Spleen (tissue), 11 donors: ENCODE results near the gene RAB7B. TPM values are rescaled to one million over a fixed set of nuclear protein-coding genes. Genes with fewer than 3 reads are reported as not detected.

Experiments used
- DNase-seq: peaks from one replicate; pipeline ENCODE4 v3.0.0-alpha.2; 2020
- H3K27ac ChIP-seq, 8 donors: fragments of 200-600 bp; sonication (generic) in 7 of 8; 1 replicate in 4 of 8; 2 replicates in 4 of 8; pipeline versions ENCODE4 v1.5.0 to v1.8.0; 2016 to 2021; ENCODE audit warnings: inconsistent platforms in 4 of 8, mild to moderate bottlenecking in 4 of 8, moderate library complexity in 1 of 8
- H3K27me3 ChIP-seq, 7 donors: fragments of 200-600 bp; sonication (generic) in 6 of 7; replicated peaks in 1 of 7; 1 replicate in 4 of 7; 2 replicates in 3 of 7; pipeline versions ENCODE4 v1.5.0 to v1.8.0; 2016 to 2021; ENCODE audit warnings: inconsistent platforms in 3 of 7, mild to moderate bottlenecking in 1 of 7
- H3K36me3 ChIP-seq, 6 donors: fragments of 200-600 bp; sonication (generic) in 5 of 6; 1 replicate in 4 of 6; 2 replicates in 2 of 6; pipeline versions ENCODE4 v1.5.0 to v1.8.0; 2016 to 2021; ENCODE audit warnings: inconsistent platforms in 2 of 6
- H3K4me1 ChIP-seq, 6 donors: fragments of 200-600 bp; sonication (generic) in 5 of 6; 1 replicate in 3 of 6; 2 replicates in 3 of 6; pipeline versions ENCODE4 v1.5.0 to v1.8.0; 2016 to 2021; ENCODE audit warnings: inconsistent platforms in 3 of 6
- H3K4me3 ChIP-seq, 8 donors: fragments of 200-600 bp; sonication (generic) in 7 of 8; 1 replicate in 4 of 8; 2 replicates in 4 of 8; pipeline versions ENCODE4 v1.5.0 to v1.8.0; 2016 to 2021; ENCODE audit warnings: inconsistent platforms in 4 of 8, mild to moderate bottlenecking in 4 of 8, moderate library complexity in 2 of 8
- H3K9me3 ChIP-seq, 8 donors: fragments of 200-600 bp; sonication (generic) in 7 of 8; 1 replicate in 4 of 8; 2 replicates in 4 of 8; pipeline versions ENCODE4 v1.5.0 to v1.8.0; 2016 to 2021; ENCODE audit warnings: inconsistent platforms in 4 of 8
- CTCF ChIP-seq, 11 experiments: fragments of 200-600 bp in 7 of 11; fragments of 450-650 bp in 4 of 11; sonication (generic) in 4 of 11; IDR thresholded peaks in 8 of 11; conservative IDR thresholded peaks in 3 of 11; 1 replicate in 7 of 11; 2 replicates in 4 of 11; pipeline versions ENCODE4 v1.4.0 to v1.8.0; 2016 to 2021; ENCODE audit warnings: antibody characterized with exemption in 11 of 11, inconsistent platforms in 4 of 11, mild to moderate bottlenecking in 1 of 11
- POLR2A ChIP-seq, 3 donors: fragments of 450-650 bp; IDR thresholded peaks; one replicate each; pipeline ENCODE4 v1.5.1; 2017; ENCODE audit warnings: antibody characterized with exemption in 3 of 3, mild to moderate bottlenecking in 1 of 3
- POLR2AphosphoS5 ChIP-seq, 3 donors: sonication (generic); formaldehyde crosslinking; IDR thresholded peaks; one replicate each; pipeline ENCODE4 v1.5.1; 2017; ENCODE audit warnings: antibody characterized with exemption in 3 of 3
- WGBS, 5 donors: extraction: QIAGEN DNeasy Blood & Tissue Kit in 3 of 5; methylation state at CpG; one replicate each; pipeline versions ENCODE4 v1.1.5 to v1.1.7; 2013 to 2018; 5-methylcytosine and 5-hydroxymethylcytosine counted together
- intact Hi-C: fragments of 100-400 bp; cut with DNase I; formaldehyde crosslinking; loops from one replicate; pipeline ENCODE4 v1.15.0; 2023; ENCODE audit warnings: low total_unique reads
- polyA plus RNA-seq, 3 donors: library from polyadenylated mRNA; stranded (reverse); fragments of 200-250 nt; gene quantifications; one replicate each; pipeline ENCODE4 v1.2.1, GENCODE V29; 2013
- total RNA-seq, 7 donors: library from RNA; depleted of rRNA in 3 of 7; stranded (reverse); fragments of >200 nt in 3 of 7; fragmentation: NEBNext Ultra II Directional in 4 of 7; extraction: Animal tissue kit (Norgen Biotek cat#: 25700) in 4 of 7; gene quantifications; one replicate each; pipeline versions ENCODE4 v1.1.0 to v1.2.1, GENCODE V29; 2016 to 2021
- donor health status: healthy with polysubstance abuse.
- donor health status: DM: no; HTN: no; CAD: no; lungs with moderate emphysema.
- donor health status: DM: no; HTN: no; CAD: no.
- donor health status: Bipolar disorder and iron deficiency.
- donor health status: healthy.
- donor health status: DM: no; HTN: no; CAD: no.
- donor health status: DM: yes; HTN: yes; CAD: no.

The RAB7B gene
- total and polyA plus RNA-seq, 10 donors, result 0.34 to 3.2 (median 1.9) TPM

- no peak for TF ChIP-seq POLR2A (IDR thresholded peaks at IDR 0.05)
- TF ChIP-seq POLR2AphosphoS5 (IDR thresholded peaks at IDR 0.05), result no peak
- no peak for TF ChIP-seq CTCF (IDR thresholded peaks at IDR 0.05 in 8 of 11, conservative IDR thresholded peaks at IDR 0.05 in 3 of 11)
- DNase-seq, result no peak
- Histone ChIP-seq H3K27ac (no peak overlapping the region), H3K9me3 (no peaks in the 10 kb centered on the region), H3K4me3 (no peak overlapping the region), H3K4me1 (no peaks in the 10 kb centered on the region), H3K27me3 (peaks cover 0 to 30% (median 0%) of the 10 kb centered on the region in 7 donors), H3K36me3 (no peaks in the 10 kb centered on the region)
- 50 to 61% (median 54%) methylated on average over 7 of the region's 7 CpGs for WGBS, 5 donors
- intact Hi-C loops, result no loop called here
These were observed 69.2 kb downstream of the RAB7B start for GRCh38 chr1:205933671-205934618.

GRCh38 chr1:205932776-205933175 lies 70.4 kb downstream of the RAB7B start:
- H3K36me3 ChIP-seq, result no peaks in the 10 kb centered on the region
- DNase-seq, result no peak
- H3K4me1 ChIP-seq, result no peaks in the 10 kb centered on the region
- no peak overlapping the region for H3K27ac ChIP-seq
- no peak for TF ChIP-seq CTCF (IDR thresholded peaks at IDR 0.05 in 8 of 11, conservative IDR thresholded peaks at IDR 0.05 in 3 of 11)
- no peak for TF ChIP-seq POLR2A (IDR thresholded peaks at IDR 0.05)
- no peak for TF ChIP-seq POLR2AphosphoS5 (IDR thresholded peaks at IDR 0.05)
- intact Hi-C loops, result no loop called here
- H3K4me3 ChIP-seq, result no peak overlapping the region
- 79 to 97% (median 91%) methylated on average over 6 of the region's 6 CpGs for WGBS, 5 donors
- H3K27me3 ChIP-seq, result peaks cover 0 to 19% (median 0%) of the 10 kb centered on the region in 7 donors
- H3K9me3 ChIP-seq, result no peaks in the 10 kb centered on the region

GRCh38 chr1:205930799-205931281 lies 72.4 kb downstream of the RAB7B start:
- no peak for DNase-seq
- intact Hi-C loops, result no loop called here

More at GRCh38 chr1:205930799-205931281, 72.4 kb downstream of the RAB7B start:
- no peak overlapping the region for H3K27ac ChIP-seq
- H3K4me3 ChIP-seq, result no peak overlapping the region
- no peaks in the 10 kb centered on the region for H3K9me3 ChIP-seq
- TF ChIP-seq CTCF (IDR thresholded peaks at IDR 0.05 in 8 of 11, conservative IDR thresholded peaks at IDR 0.05 in 3 of 11) (no peak), POLR2A (IDR thresholded peaks at IDR 0.05) (no peak), POLR2AphosphoS5 (IDR thresholded peaks at IDR 0.05) (no peak)
- H3K36me3 ChIP-seq, result no peaks in the 10 kb centered on the region
- 56 to 79% (median 66%) methylated on average over 4 of the region's 4 CpGs for WGBS, 5 donors
- peaks cover 0 to 9% (median 0%) of the 10 kb centered on the region in 7 donors for H3K27me3 ChIP-seq
- H3K4me1 ChIP-seq, result no peaks in the 10 kb centered on the region
